Renal cortical epithelial cell (primary cell): ENCODE data around the gene PIERCE2. TPM values are rescaled to one million over a fixed set of nuclear protein-coding genes. Genes with fewer than 3 reads are reported as not detected.
"Not testable (repeated sequence)": the region's sequence is repeated elsewhere in the genome, so short reads cannot be mapped to it uniquely, and the experiment has no call there.

Experiments
- DNase-seq: peaks from one replicate; pipeline ENCODE4 v3.0.0-alpha.2; 2011; ENCODE audit warnings: low read depth
- total RNA-seq: library from RNA; depleted of rRNA; stranded (reverse); fragments of >200 nt; gene quantifications from 2 replicates; pipeline ENCODE4 v1.2.3, GENCODE V29; 2014

Gene PIERCE2
- total RNA-seq, 1 donor from 2014 or later = 2.6 TPM

- peak; percentile 63 for DNase-seq
These were observed 26.9 kb downstream of the PIERCE2 start for GRCh38 chr15:55434989-55435825.

GRCh38 chr15:55443141-55443540 lies 34.8 kb downstream of the PIERCE2 start:
- DNase-seq = not testable (repeated sequence)

- DNase-seq = not testable (repeated sequence)
These were observed 37.6 kb downstream of the PIERCE2 start for GRCh38 chr15:55445936-55446335.

GRCh38 chr15:55446379-55447029 lies 38.2 kb downstream of the PIERCE2 start:
- DNase-seq = not testable (repeated sequence)

- DNase-seq = not testable (repeated sequence)
These were observed 38.7 kb downstream of the PIERCE2 start for GRCh38 chr15:55447030-55447394.

GRCh38 chr15:55457401-55458022 lies 49.2 kb downstream of the PIERCE2 start:
- no peak for DNase-seq

- no peak for DNase-seq
These were observed 53.2 kb downstream of the PIERCE2 start for GRCh38 chr15:55461447-55461846.

- no peak for DNase-seq
These were observed 60.0 kb downstream of the PIERCE2 start for GRCh38 chr15:55468321-55468720.

Other genes starting within 250 kb of the PIERCE2 start
- gene RSL24D1, start 211.6 kb upstream of the PIERCE2 start, total RNA-seq = 77.5 and 147 TPM in 2 replicates
- gene RAB27A, start 118.7 kb upstream of the PIERCE2 start, total RNA-seq = 6.9 and 25.7 TPM in 2 replicates
- 11.4 and 16.0 TPM in 2 replicates for gene PIGBOS1, start 89.4 kb upstream of the PIERCE2 start, total RNA-seq
- gene PIGB, start 89.3 kb upstream of the PIERCE2 start, total RNA-seq = 16.2 and 18.2 TPM in 2 replicates
- 41.8 and 119 TPM in 2 replicates for gene CCPG1, start 136 bp upstream of the PIERCE2 start, total RNA-seq
- 4.3 and 9.7 TPM in 2 replicates for gene DNAAF4, start 99.7 kb downstream of the PIERCE2 start, total RNA-seq
- 1.4 and 12.4 TPM in 2 replicates for gene PYGO1, start 179.8 kb downstream of the PIERCE2 start, total RNA-seq